SU-DHL-6 (cell line): ENCODE data around the gene MEIS2.

ENCODE experiments used
- EZH2phosphoT487 ChIP-seq: fragments of 200-600 bp; sonication (generic), shearing (Covaris generic); conservative IDR thresholded peaks from 2 replicates; pipeline ENCODE4 v1.6.1; 2018; ENCODE audit warnings: mild to moderate bottlenecking, antibody characterized with exemption, low read length, moderate library complexity, mixed read lengths
- TF ChIP-seq, protein P1 (sequence below): fragments of 200-600 bp; sonication (generic); IDR thresholded peaks from one replicate; pipeline ENCODE4 v1.5.1; 2017; ENCODE audit warnings: antibody characterized with exemption, mild to moderate bottlenecking, low read length, moderate library complexity; ENCODE audit not compliant: insufficient read depth, poor library complexity, severe bottlenecking

DNA sequence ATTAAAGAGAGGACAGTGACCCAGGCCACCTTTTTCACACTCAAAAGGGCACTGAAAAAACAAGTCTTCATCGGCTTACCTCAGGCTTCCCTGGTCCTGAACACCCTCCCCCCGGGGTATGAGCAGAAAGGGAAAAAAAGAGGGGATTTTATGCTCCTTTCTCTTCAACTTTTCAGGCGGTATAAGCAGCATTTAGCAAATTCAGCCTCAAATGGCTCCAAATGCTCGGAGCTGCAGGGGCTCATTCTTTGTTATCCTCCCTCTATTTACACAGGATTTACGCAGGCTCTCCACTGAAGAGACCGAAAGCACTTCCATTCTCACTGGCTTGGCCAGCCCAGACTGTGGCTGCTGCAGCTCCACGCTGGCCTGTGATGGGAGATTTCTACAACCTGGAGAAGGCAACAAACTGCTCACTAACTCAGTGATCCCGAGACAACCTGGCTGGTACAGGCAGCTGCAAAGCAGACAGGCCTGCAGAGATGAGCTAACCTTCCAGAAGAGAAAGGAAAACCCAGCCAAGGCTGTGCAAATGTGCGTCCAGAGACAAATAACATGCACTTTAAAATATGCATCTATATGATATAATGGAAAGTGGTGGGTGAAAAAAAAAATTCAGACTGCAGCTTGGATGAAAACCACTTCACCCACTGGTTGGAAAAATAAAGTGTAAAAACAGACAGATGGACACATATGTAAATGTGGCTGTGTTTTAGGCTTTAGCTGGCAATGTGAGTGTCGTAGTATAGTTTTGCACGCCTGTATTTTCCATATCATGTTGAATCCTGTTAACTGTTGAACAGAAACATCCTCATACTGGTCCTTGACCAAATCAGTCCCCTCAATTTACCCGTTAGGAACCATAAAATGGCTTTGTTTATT is 54.2 kb downstream of the MEIS2 start:
- TF ChIP-seq, protein P1, sequence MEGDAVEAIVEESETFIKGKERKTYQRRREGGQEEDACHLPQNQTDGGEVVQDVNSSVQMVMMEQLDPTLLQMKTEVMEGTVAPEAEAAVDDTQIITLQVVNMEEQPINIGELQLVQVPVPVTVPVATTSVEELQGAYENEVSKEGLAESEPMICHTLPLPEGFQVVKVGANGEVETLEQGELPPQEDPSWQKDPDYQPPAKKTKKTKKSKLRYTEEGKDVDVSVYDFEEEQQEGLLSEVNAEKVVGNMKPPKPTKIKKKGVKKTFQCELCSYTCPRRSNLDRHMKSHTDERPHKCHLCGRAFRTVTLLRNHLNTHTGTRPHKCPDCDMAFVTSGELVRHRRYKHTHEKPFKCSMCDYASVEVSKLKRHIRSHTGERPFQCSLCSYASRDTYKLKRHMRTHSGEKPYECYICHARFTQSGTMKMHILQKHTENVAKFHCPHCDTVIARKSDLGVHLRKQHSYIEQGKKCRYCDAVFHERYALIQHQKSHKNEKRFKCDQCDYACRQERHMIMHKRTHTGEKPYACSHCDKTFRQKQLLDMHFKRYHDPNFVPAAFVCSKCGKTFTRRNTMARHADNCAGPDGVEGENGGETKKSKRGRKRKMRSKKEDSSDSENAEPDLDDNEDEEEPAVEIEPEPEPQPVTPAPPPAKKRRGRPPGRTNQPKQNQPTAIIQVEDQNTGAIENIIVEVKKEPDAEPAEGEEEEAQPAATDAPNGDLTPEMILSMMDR: no peak
- TF ChIP-seq EZH2phosphoT487: no peak
